Natural killer cell treated with Interleukin-12 subunit alpha and Interleukin-12 subunit beta and Interleukin-15 and Interleukin-18, amount 100 ng/mL, for 72 hours (primary cell): ENCODE results near the gene NEDD4L. TPM values are rescaled to one million over a fixed set of nuclear protein-coding genes. Genes with fewer than 3 reads are reported as not detected.
"Not testable (repeated sequence)": the region's sequence is repeated elsewhere in the genome, so short reads cannot be mapped to it uniquely, and the experiment has no call there.

Experiments
- ATAC-seq, 2 donors: fragments of 150-1000 bp; cut with Tn5 transposase in 1 of 2; sonication (Bioruptor Pico), chemical (Tn5 transposase) in 1 of 2; 2 replicates each; pipeline ENCODE4 v1.10.0; 2021
- DNase-seq: peaks from one replicate; pipeline ENCODE4 v3.0.0; 2022; ENCODE audit warnings: low spot score
- H3K27ac Mint-ChIP-seq, 2 donors: 1 replicate in 1 of 2; 2 replicates in 1 of 2; pipeline ENCODE4 v1.8.0; 2022; ENCODE audit warnings: mixed read lengths in 2 of 2, mild to moderate bottlenecking in 1 of 2, moderate library complexity in 1 of 2
- H3K27me3 Mint-ChIP-seq, 2 donors: 1 replicate in 1 of 2; 2 replicates in 1 of 2; pipeline ENCODE4 v1.8.0; 2022; ENCODE audit warnings: mixed read lengths in 2 of 2
- H3K36me3 Mint-ChIP-seq: one replicate; pipeline ENCODE4 v1.8.0; 2022; ENCODE audit warnings: mixed read lengths
- H3K4me1 Mint-ChIP-seq, 2 donors: 1 replicate in 1 of 2; 2 replicates in 1 of 2; pipeline ENCODE4 v1.8.0; 2022; ENCODE audit warnings: low read depth in 2 of 2, mixed read lengths in 2 of 2, mild to moderate bottlenecking in 1 of 2
- H3K4me3 Mint-ChIP-seq: one replicate; pipeline ENCODE4 v1.8.0; 2022; ENCODE audit warnings: mixed read lengths
- H3K9me3 Mint-ChIP-seq: 2 replicates; pipeline ENCODE4 v1.8.0; 2022; ENCODE audit warnings: mixed read lengths
- total RNA-seq, 2 donors: library from RNA; stranded (reverse); gene quantifications; one replicate each; pipeline ENCODE4 v1.2.3, GENCODE V29; 2022

Gene NEDD4L
- total RNA-seq, 2 donors from 2014 or later: 8.6 to 16.5 TPM

DNA sequence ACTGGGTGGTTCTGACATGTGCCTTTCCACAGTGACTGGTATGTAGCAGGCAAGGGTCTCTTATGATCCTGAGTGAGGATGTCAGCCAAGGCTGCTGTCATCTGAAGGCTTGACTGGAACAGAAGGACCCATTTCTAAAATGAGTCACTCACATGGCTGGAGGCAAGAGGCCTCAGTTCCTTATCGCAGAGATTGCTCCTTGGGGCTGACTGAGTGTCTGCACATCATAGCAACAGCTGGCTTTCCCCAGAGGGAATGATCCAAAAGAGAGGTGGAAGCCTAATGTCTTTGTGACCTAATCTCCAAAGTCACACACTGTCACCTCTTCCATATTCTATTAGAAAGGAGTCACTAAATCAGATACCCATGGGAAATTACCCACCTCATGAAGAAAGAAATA is 114.0 kb downstream of the NEDD4L start:
- DNase-seq: no peak
- Mint-ChIP-seq H3K4me3 (no peak overlapping the region), H3K27ac (no peak overlapping the region), H3K27me3 (peaks cover 10 to 30% of the 10 kb centered on the region in 2 donors), H3K9me3 (no peaks in the 10 kb centered on the region), H3K4me1 (peaks cover 0 to 5% of the 10 kb centered on the region in 2 donors), H3K36me3 (no peaks in the 10 kb centered on the region)
- no peak for ATAC-seq

DNA sequence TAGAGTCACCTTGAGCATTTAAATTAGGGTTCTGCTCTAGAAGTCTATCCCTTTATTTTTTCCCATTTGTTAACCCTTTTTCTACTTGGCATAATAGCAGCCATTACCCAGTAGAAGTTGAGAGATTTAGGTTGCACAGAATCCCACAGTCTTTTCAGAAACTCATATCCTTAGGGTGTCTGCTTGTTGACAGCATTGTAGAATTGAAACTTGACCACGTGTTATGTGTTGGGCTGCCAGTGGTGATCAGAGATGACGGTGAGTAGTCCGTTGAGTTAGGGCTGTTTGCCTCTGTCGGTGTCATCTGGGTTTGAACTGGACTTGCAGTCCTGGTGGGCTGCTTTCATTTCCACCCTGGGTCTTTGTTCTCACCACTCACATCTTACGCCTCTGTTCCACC is 114.4 kb downstream of the NEDD4L start:
- H3K4me1 Mint-ChIP-seq: peaks cover 0 to 5% of the 10 kb centered on the region in 2 donors
- no peaks in the 10 kb centered on the region for H3K9me3 Mint-ChIP-seq
- no peaks in the 10 kb centered on the region for H3K36me3 Mint-ChIP-seq
- peaks cover 10 to 30% of the 10 kb centered on the region in 2 donors for H3K27me3 Mint-ChIP-seq
- DNase-seq (no peak), ATAC-seq (peak; percentile 36 to 44)
- H3K27ac Mint-ChIP-seq: no peak overlapping the region
- H3K4me3 Mint-ChIP-seq: no peak overlapping the region

DNA sequence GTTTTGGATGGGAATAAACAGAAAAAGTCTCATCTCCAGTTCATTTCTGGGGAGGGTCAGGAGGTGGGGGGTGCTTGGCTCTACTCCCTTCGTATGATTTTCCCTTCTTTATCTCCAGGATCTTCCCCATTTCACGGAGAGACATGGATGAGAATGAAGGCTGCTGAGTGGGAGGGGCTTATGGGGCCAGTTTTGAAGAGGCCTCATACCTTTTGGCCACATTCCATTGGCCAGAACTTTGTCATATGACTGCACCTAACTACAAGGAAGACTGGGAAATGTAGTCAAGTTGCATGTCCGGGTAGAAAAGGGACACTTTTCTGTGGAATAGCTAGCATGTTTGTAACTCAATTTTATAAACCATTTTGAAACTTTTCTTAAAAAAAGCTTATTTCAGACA is 117.6 kb downstream of the NEDD4L start:
- ATAC-seq: no peak
- H3K9me3 Mint-ChIP-seq: no peaks in the 10 kb centered on the region
- H3K27ac Mint-ChIP-seq: no peak overlapping the region
- H3K27me3 Mint-ChIP-seq: peaks cover 10 to 20% of the 10 kb centered on the region in 2 donors
- DNase-seq: no peak
- no peaks in the 10 kb centered on the region for H3K36me3 Mint-ChIP-seq
- no peak overlapping the region for H3K4me3 Mint-ChIP-seq
- peaks cover 0 to 5% of the 10 kb centered on the region in 2 donors for H3K4me1 Mint-ChIP-seq

DNA sequence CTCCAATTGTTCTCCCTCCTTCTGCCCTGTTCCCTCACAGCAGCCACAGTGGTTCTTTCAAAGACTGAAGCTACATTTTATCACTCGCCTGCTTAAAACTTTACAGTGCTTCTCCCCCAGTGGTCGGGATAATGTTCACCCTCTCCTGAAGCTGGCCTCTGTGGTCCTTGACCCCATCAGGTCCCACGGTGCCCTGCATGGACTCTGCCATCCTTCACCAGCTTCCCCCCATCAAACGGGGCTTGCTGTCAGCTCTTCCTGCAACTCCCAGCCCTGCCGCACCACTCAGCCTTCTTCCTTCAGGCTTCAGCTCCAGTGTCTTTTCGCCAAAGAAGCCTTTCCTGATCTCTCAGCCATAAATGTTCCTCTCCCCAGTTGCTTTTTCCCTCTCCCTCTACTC is 118.1 kb downstream of the NEDD4L start:
- Mint-ChIP-seq H3K9me3 (no peaks in the 10 kb centered on the region), H3K36me3 (no peaks in the 10 kb centered on the region), H3K4me3 (no peak overlapping the region), H3K27ac (no peak overlapping the region), H3K27me3 (peaks cover 10 to 18% of the 10 kb centered on the region in 2 donors), H3K4me1 (peaks cover 0 to 5% of the 10 kb centered on the region in 2 donors)
- DNase-seq (no peak), ATAC-seq (no peak)

DNA sequence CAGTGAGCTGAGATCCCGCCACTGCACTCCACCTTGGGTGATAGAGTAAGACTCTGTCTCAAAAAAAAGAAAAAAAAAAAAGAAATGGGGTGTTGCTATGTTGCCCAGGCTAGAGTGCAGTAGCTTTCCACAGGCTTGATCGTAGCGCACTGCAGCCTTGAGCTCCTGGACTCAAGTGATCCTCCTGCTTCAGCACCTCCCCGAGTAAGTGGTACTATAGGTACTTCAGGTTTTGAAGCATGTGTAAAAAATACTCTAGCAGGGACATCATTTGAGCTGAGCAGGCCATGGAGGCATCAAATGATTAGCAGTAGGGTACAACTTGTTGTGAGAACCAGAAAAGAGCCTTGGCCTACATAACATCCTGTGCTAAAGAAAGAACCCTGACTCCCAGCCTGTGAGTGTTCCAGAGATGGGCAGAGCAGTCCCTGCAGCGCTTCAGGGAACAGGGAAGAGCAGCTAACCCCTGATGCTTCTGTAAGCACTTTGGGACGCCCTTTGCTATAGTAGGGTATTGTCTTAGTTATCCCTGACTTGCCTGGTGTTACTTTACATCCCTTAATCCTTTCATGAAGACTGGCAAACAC is 119.1 kb downstream of the NEDD4L start:
- Mint-ChIP-seq H3K4me1 (peaks cover 0 to 5% of the 10 kb centered on the region in 2 donors), H3K36me3 (no peaks in the 10 kb centered on the region), H3K27me3 (peaks cover 9 to 18% of the 10 kb centered on the region in 2 donors), H3K27ac (no peak overlapping the region), H3K4me3 (no peak overlapping the region), H3K9me3 (no peaks in the 10 kb centered on the region)
- DNase-seq (no peak), ATAC-seq (no peak)

DNA sequence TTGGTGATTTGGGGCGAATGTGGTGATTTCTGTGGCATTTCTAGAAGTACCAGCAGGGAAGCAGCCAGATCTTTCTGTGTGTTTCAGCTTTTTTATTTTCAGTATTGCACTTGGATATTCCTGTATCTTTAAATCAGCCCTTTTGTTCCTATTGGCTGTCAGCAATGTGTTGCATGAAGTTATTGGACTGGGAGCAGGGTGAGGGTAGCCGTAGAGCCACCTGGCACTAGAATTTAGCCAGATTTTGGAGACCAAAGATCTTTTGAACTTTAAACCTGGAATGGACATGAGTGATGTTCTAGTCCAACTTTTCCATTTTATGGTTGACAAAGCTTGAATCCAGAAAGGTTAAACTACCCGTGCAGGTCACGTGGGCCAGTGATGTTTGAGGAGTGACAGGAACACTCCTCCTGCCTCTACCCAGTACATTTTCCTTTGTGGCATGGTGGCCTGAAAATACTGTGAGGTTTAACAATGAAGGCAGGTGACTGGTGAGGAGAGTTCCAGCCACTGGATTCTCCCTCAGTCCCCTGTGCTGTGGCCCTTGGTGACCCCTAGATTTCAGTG is 122.3 kb downstream of the NEDD4L start:
- Mint-ChIP-seq H3K9me3 (no peaks in the 10 kb centered on the region), H3K27ac (no peak overlapping the region), H3K4me1 (peaks cover 0 to 5% of the 10 kb centered on the region in 2 donors), H3K27me3 (peaks cover 4 to 8% of the 10 kb centered on the region in 2 donors), H3K36me3 (no peaks in the 10 kb centered on the region), H3K4me3 (no peak overlapping the region)
- ATAC-seq (no peak), DNase-seq (no peak)

DNA sequence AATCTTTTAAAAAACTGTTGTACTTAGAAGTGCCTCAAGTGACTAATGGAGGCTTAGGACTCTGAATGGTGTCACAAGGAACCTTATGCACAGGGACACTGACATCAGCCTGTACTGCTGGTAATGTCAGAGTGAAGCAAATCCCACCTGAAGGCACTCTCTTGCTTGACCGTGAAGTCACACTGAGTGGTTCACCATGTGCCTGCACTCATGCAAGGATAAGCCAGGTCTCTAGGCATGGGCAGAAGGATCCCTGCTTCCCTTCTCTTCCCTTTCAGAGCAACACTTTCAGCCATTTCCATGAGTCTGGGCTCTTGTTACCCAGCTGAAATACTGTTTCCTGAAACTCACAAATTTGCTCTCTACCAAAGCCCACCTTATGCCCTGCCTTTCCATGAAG is 123.0 kb downstream of the NEDD4L start:
- H3K4me3 Mint-ChIP-seq: no peak overlapping the region
- H3K9me3 Mint-ChIP-seq: no peaks in the 10 kb centered on the region
- H3K4me1 Mint-ChIP-seq: peaks cover 0 to 5% of the 10 kb centered on the region in 2 donors
- H3K36me3 Mint-ChIP-seq: no peaks in the 10 kb centered on the region
- ATAC-seq: no peak
- H3K27ac Mint-ChIP-seq: no peak overlapping the region
- DNase-seq: no peak
- peaks cover 4 to 7% of the 10 kb centered on the region in 2 donors for H3K27me3 Mint-ChIP-seq

DNA sequence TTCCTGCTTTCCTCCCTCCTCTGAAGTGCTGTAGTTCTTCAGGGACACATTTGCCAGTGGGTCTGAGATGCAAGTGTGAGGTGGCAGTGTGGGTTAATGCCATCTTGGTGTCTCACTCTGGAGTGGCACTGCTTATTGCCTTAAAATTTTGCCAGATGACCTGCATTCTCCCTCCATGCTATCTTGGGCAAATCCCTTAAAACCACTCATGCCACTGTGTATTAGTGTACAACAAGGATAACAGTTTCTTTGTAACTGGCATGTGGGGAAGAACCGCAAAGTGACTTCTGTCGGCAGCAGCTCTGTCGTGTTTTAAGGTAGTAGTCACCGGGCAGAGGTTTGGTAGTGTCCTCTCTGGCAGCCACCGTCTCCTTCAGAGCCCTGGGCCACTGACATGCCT is 124.2 kb downstream of the NEDD4L start:
- no peak for ATAC-seq

DNA sequence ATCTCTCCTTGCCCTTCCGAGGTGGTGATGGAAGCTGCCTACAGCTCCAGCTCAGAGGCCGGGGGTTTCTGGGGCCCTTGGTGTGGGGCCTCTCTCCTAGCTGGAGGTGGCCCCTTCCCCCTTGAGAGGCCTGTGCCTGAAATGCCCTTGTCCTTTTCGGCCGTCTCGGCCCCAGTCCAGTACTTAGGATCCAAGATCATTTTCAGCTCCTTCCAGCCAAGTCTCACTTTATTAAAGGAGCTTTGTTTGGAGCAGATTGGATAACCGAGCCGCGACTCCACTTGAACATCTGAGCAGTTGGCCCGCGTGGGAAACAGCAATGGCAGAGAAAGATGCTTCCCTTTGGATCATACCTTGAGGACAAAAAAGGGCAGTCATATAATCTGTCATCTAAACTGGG is 125.0 kb downstream of the NEDD4L start:
- H3K36me3 Mint-ChIP-seq: no peaks in the 10 kb centered on the region
- H3K4me1 Mint-ChIP-seq: no peaks in the 10 kb centered on the region
- no peak for DNase-seq
- H3K4me3 Mint-ChIP-seq: no peak overlapping the region
- H3K9me3 Mint-ChIP-seq: no peaks in the 10 kb centered on the region
- H3K27ac Mint-ChIP-seq: no peak overlapping the region
- no peaks in the 10 kb centered on the region for H3K27me3 Mint-ChIP-seq
- ATAC-seq: no peak

More for the DNA sequence above, 124.2 kb downstream of the NEDD4L start:
- H3K4me1 Mint-ChIP-seq: no peaks in the 10 kb centered on the region
- no peaks in the 10 kb centered on the region for H3K9me3 Mint-ChIP-seq
- DNase-seq: no peak
- no peaks in the 10 kb centered on the region for H3K36me3 Mint-ChIP-seq
- H3K27me3 Mint-ChIP-seq: no peaks in the 10 kb centered on the region
- no peak overlapping the region for H3K4me3 Mint-ChIP-seq
- H3K27ac Mint-ChIP-seq: no peak overlapping the region

DNA sequence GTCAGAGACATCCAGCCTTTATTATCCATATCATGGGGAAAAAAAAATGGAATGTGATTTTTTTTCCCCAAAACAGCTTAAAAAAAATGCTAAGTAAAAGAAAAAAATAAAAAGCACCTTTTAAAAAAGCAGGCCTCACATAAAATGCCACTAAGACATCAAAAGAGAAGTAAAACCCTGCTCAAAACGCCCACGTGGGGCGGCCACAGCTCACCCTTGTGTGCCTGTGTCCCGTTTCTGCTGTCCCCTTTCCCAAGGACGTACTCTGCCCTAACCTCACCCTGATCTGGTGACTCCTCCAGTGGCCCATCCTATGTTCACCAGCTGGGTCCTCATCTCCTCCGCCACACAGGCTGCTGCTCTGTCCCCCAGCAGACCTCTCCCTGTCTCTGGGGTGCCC is 125.4 kb downstream of the NEDD4L start:
- Mint-ChIP-seq H3K4me3 (no peak overlapping the region), H3K27ac (no peak overlapping the region), H3K9me3 (no peaks in the 10 kb centered on the region), H3K36me3 (no peaks in the 10 kb centered on the region), H3K27me3 (no peaks in the 10 kb centered on the region), H3K4me1 (no peaks in the 10 kb centered on the region)
- no peak for DNase-seq
- ATAC-seq: no peak

DNA sequence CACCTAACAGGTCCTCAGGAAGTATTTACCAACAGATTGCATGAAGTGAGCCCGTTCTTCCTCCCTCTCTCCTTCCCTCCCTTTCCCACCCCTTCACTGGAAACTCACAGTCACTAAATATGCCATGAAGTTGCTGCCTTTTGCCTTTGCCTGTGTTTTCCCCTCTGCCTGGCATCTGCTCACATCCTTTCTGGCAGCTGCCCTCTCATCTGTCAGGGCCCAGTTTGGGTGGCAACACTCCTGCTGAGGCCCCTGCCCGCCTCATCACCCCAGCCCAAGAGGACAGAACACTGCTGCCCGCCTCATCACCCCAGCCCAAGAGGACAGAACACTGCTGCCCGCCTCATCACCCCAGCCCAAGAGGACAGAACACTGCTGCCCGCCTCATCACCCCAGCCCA is 126.0 kb downstream of the NEDD4L start:
- not testable (repeated sequence) for H3K36me3 Mint-ChIP-seq, H3K4me1 Mint-ChIP-seq, H3K9me3 Mint-ChIP-seq, DNase-seq, H3K4me3 Mint-ChIP-seq, ATAC-seq, H3K27me3 Mint-ChIP-seq, H3K27ac Mint-ChIP-seq

DNA sequence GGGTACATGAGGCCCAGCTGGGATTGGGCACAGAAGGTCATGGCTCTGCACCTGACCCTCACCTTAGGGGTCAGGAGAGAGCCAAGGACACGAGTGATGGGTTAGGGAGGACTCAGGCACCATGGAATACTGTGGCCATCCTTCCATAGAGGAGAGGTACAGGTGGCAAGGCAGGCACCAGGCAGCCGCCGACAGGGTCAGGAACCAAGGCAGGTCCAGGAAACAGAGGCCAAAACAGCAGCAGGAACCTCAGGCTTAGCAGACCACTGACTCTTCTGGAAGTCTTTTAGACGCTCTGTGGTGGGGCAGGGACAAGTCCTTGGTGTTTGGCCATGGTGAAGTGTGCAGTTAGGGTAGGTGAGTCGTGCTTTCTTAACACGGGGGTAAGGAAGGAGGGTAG is 128.0 kb downstream of the NEDD4L start:
- Mint-ChIP-seq H3K4me1 (no peaks in the 10 kb centered on the region), H3K27ac (no peak overlapping the region), H3K4me3 (no peak overlapping the region), H3K9me3 (no peaks in the 10 kb centered on the region), H3K36me3 (no peaks in the 10 kb centered on the region), H3K27me3 (peaks cover 0 to 1% of the 10 kb centered on the region in 2 donors)
- peak in 1 of 2 donors; percentile 38 for ATAC-seq
- DNase-seq: no peak

DNA sequence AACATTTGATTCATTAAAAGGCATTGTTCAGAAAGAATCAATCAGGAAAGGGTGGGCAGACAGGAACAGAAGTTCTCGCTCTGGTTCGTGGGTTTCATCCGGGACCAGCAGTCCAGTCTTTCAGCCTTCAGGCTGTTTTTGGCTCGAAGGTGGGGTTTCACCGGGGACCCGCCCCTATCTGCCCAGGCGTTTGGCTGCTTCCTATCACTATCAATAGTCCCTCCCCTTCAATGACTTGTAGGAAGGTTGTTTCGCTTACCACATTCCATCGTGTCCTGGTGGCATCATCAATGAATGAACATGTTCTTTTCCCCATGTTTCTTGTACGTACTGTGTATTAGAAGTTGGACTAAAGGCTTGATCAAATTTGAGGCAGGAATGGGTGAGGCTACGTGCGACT is 130.3 kb downstream of the NEDD4L start:
- no peak for ATAC-seq
- Mint-ChIP-seq H3K27ac (no peak overlapping the region), H3K36me3 (no peaks in the 10 kb centered on the region), H3K4me3 (no peak overlapping the region), H3K4me1 (no peaks in the 10 kb centered on the region), H3K9me3 (no peaks in the 10 kb centered on the region), H3K27me3 (peaks cover 0 to 2% of the 10 kb centered on the region in 2 donors)
- no peak for DNase-seq

DNA sequence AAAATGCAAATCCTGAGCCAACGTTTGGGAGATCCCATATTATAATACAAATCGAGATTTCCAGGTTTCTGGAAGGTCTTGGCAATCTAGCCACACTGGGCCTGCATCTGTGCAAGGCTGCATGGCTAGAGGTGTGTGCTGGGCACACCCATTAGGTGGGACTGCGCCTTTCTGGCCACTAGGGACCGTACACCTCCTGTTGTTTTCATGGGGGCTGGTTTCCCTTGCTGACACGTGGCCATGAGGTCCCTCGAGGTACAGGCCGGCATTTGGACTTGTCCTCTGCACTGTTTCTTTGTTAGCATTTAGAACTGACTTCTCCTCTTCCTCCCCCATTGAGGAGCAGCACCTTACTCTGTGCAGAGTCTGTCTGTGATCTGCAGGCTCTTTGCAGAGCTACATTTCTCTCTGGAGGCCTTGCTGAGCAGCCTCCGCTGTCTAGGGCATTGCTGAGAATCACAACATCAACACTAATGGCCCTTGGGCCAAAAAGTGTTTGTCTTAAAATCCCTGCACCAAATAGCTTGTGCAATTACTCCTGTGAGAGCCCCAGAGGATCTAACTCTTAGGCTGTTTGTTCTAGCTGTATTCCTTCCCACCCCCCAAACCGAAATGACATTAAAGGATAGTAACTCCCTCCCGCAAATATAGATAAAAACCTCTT is 131.2 kb downstream of the NEDD4L start:
- Mint-ChIP-seq H3K27ac (no peak overlapping the region), H3K4me1 (no peaks in the 10 kb centered on the region), H3K36me3 (no peaks in the 10 kb centered on the region), H3K27me3 (peaks cover 0 to 2% of the 10 kb centered on the region in 2 donors), H3K4me3 (no peak overlapping the region), H3K9me3 (no peaks in the 10 kb centered on the region)
- DNase-seq (no peak), ATAC-seq (no peak)
